Stimulated activated CD8-positive, alpha-beta memory T cell treated with anti-CD3 and anti-CD28 coated beads, Interleukin-4, amount 100 ng/mL, for 1 hour (primary cell): ENCODE data around the gene GSN.

Experiments used
- DNase-seq, 2 donors: peaks; one replicate each; pipeline ENCODE4 v3.0.0-alpha.2; 2020; ENCODE audit warnings: low read depth in 2 of 2, low spot score in 1 of 2

GSN gene

DNA sequence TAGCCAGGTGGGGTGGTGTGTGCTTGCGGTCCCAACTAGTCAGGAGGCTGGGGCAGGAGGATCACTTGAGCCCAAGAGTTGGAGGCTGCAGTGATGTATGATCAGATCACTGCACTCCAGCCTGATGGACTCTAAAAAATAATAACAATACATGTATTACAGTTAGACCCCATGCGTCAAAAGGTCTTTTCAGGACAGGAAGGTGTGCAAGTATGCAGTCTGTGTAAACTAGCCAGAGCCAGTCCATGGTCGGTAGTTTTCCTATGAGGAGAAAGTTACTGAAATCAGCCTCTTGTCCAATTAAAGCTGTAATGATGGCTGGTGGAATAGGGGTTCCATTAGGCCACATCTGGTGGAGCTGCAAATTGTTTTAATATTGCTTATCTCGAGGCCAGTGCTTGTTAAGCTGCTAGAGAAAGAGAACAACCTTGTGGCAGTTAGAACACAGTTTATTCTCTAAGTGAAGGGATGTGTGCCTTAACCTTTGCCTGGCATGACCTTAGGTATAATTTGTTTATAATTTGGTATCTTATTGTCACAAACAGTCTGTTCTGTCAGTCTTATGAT lies 103.6 kb downstream of the GSN start:
- no peak for DNase-seq

DNA sequence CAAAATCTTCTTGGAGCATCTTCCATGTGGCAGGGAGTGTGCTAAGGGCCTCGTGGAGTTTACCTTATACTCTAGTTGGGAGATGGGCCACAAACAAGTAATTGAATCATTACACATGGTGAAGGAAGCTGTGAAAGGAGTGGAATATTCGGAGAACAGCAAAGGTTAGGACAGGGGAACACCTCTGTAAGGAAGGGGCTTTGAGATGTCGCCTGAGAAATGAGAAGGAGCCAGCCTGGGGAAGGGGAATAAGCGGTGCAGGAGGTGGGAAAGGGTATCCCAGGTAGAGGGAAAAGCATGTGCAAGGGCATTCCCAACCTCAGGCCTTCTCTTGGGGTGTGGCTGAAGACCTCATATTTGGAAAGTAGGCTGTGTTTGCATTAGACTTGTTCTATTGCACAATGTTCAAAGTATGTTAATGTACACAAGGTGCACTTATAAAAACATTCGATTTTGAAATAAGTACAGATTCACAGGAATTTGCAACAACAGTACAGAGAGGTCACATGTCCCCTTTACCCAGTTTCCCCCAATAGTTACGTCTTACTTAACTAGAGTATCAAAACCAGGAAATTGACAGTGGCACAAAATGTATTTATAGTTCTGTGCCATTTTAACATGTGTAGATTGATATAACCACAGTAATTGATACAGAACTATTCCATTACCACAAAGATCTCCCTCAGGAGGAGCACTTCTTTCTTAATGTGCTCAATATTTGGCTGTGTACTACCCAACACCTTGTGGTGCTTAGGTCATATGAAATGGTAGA lies 104.5 kb downstream of the GSN start:
- DNase-seq: no peak

DNA sequence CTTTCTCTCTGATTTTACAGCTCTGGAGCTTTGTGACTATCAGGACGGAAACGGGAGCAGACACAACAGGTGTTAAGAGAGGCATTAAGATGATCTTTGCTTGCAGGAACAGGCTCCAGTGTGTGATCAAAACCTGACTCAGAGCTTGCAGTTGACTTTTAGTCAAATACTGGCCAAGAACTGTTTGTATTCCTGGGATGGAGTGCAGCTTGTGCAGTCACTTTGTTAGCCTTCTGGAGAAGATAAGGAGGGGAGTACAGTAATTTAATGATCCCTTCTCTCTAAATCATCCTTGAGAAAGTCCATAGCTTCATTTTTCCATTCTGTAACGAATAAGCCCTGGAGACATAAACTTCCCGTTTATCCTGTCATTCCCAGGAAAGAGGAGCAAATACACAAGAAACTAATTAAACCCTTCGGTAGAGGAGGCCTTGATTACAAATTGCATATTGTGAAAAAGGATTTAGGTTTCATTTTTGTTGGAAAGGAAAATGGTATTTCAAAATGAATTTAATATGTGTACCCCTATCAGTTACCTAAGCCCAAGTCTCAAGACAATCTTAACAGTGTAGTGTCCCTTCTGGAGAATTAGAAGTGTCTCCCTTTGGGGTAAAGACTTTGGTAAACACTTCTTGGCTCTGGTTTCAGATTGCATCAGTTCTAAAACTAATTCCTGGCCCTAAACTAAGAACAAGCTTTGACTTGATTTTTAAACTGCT lies 105.2 kb downstream of the GSN start:
- no peak for DNase-seq

DNA sequence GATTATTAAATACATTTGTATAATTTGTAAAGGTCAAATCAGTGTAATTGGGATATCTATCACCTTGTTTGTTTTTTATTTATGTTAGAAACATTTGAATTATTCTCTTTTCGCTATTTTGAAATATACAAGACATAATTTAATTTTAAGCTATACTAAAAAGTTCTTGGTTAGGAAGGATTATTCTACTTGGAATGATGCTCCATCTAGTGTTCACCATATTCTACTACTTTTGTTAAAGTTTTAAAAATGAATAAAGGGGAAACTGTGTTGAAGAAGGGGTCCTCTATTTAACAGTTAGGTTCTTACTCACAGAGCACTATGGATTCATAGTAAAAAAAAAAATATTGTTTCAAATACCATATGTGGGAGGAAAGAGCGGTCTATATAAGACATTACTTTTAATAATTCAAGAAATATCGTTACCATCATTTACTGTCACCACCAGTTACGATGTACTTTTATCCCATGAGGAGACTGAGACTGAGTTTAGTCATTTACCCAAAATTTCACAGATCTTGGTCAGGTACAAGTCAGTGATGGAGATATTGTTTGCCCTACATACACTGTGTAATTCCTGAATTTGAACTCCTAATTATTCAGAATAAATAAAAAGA lies 108.4 kb downstream of the GSN start:
- no peak for DNase-seq

DNA sequence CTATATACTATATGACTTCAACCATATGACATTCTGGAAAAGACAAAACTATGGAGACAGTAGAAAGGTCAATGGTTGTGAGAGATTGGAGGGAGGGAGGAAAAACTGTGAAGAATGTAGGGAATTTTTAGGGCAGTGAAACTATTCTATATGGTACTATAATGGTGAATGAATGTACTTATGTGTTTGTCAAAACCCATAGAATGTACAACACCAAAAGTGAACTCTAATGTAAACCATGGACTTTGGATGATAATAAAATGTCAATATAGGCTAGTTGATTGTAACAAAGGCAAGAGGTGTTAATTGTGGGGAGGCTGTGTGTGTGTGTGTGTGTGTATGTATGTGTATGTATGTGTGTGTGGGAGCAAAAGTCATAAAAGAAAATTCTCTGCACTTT lies 112.9 kb downstream of the GSN start:
- DNase-seq: no peak
